ENCODE data around the gene TMEM255B.
"Not testable (repeated sequence)": the region's sequence is repeated elsewhere in the genome, so short reads cannot be mapped to it uniquely, and the experiment has no call there.

The TMEM255B gene

DNA sequence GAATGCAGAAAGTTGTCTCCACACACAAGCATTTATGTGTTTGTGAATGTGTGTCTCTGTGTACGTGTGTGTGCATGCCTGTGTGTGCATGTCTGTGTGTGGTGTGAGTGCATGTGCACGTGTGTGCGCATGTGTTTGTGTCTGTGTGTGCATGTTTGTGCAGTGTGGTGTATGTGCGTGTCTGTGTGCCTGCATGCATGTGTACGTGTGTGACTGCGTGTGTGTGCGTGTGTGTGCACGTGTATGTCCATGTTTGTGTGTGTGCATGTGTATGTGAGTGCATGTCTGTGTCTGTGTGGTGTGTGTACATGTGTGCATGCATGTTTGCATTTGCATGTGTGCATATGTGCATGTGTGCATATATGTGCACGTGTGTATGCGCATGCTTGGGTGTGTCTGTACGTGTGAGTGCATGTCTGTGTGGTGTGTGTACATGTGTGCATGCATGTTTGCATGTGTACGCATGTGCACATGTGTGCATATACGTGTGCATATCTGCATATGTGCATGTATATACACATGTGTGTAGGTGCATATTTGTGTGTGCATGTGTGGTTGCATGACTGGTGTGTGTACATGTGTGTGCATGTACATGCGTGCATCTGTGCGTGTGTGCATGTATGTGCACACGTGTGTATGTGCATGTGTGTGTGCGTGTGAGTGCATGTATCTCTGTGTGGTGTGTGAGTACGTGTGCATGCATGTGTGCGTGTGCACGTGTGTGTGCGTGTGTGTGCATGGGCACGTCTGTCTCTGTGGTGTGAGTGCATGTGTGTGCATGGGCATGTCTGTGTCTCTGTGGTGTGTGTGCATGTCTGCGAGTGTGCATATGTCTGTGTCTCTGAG lies 8.2 kb upstream of the TMEM255B start:
- DNase-seq, result no peak

- no peak for DNase-seq
Measured at GRCh38 chr13:113751491-113751890, 7.5 kb upstream of the TMEM255B start.

GRCh38 chr13:113752211-113752986 lies 6.6 kb upstream of the TMEM255B start:
- not testable (repeated sequence) for DNase-seq

DNA sequence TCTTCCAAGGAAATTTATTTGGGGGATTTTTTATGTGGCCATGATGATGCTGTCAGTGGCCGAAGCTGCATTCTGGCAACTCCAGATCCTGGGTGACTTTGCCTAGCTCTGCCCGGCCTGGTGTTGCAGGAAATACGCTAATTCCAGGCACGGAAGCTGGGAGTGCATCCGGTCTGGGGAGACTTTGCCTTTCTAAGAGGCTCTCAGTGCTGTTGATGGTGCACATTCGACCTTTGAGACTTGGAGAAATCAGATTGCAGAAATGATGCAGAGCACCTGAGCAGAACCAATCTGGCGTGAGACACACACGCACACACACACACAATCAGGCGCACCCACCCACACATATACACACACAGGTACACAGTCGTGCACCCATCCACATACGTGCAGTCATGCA lies 5.9 kb upstream of the TMEM255B start:
- DNase-seq, result no peak

DNA sequence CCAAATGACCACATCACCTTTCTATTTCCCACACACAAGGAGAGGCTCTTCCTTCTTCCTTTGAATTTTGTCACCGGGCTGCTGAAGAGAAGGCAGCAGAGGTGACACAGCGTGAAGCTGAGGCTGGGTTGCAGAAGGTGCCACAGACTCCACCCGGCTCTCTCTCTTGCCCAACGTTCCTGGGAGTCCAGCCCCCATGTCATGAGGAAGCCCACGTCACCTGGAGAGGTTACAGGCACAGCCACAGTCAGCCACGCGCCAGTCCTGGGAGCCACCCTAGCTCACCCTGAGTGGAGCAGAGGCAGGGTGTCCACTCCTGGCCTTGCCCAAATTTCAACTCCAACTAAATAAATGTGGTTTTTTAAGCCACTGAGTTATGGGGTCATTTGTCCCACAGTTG lies 4.8 kb upstream of the TMEM255B start:
- DNase-seq, result no peak

DNA sequence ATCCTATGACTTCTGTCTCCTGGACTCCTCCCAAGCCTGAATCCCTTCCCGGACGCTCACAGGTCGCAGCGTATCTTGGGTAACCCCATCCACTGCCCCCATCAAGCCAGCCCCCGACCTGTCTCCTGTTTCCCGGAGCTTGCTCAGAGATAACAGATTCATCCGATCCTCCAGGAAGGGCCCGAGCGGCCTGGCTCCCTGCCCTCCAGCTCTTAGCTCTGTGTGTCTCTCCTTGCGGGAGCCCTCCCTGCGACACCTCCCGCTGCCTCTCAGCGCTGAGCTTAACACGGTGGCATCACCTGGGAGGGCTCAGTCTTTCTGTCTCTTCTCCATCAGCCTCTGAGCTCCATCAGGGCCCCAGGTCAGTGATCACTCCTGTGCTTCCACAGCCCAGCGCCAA lies 4.3 kb upstream of the TMEM255B start:
- DNase-seq, result no peak

- no peak for DNase-seq
Measured at GRCh38 chr13:113756441-113757097, 2.5 kb upstream of the TMEM255B start.

DNA sequence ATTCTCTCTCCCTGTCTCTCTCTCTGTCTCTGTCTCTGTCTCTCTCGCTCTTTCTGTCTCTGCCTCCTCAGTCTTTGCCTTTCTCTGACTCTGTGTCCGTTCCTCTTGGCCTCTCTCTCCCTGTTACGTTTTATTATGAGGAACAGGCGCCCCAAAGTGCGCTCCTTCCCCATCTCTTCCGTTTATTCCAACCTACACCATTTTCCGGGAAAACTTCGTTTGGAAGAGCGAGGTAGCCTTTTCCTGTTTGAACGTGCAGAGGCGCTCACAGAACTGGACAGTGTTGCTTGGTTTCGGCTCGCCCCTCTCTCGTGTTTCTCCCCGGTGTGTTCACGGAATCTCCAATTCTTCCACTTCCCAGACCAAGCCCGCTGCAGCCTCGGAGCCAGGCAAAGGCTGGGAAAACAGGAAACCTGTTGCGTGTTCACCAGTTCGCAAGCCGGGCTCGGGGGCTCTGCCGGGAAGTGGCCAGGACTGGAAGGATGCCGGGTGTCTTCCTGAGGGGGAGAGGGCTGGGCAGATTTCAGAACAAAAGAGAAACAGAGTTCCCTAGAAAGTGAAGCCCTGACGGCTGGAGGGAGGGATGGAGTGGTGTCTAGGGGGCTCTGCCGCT lies 605 bp downstream of the TMEM255B start:
- no peak for DNase-seq

DNA sequence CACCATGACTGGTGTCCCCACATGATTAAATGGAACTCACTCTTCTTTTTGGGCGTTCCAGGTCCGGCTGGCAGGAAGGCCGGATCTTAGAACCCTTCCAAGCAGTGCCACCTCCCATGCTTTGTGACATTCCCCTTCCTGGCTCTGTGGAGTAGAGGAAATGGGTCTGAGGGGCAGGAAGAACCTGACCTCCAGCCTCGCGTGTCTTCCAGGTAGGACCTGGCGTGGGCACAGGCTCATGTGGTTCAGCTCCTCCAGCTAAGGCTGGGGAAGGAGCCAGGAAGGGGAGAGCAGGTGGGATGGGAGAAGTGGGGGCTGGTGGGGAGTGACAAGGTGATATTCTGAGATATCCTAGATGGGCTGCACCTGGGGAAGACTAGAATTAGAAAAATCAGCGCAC lies 2.1 kb downstream of the TMEM255B start:
- DNase-seq, result no peak

DNA sequence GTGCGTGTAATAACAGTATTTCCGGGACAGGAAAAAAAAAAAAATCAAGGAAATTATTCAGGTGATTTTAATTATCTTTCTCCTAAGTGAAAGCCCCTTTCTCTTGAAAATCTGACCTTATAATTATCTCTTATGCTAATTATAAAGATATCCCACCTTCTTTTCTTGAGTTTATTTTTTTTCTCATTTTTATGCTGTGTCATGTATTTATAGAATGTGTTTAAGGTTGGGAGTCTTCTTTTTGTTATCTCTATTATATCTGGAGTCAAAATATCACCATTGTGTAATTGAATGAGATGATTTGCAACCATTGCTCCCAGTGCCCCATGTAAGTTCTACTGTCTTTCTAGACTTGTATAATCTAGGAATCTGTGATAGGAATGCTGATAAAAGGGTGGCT lies 3.0 kb downstream of the TMEM255B start:
- no peak for DNase-seq

DNA sequence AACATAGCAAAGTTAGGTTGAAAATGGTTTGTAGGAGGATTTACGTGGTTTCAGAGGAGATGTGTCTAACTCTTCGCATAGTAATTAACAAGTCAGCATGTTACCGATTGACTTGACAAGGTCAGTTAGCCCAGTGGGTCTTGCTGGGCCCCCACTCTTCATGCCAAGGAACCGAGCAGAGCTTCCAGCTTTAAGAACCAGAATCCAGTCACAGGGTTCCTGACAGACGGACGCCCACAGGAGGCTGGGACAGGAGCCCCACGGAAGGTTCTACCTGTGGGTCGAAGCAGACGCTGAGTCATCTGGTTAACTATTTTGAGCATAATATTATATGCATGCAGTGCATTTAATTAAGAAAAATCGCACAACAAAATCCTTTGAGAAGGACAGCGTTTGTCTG lies 3.5 kb downstream of the TMEM255B start:
- no peak for DNase-seq

- DNase-seq, result no peak
Measured at GRCh38 chr13:113763254-113763653, 4.2 kb downstream of the TMEM255B start.

- DNase-seq, result no peak
Measured at GRCh38 chr13:113763961-113764792, 5.2 kb downstream of the TMEM255B start.

DNA sequence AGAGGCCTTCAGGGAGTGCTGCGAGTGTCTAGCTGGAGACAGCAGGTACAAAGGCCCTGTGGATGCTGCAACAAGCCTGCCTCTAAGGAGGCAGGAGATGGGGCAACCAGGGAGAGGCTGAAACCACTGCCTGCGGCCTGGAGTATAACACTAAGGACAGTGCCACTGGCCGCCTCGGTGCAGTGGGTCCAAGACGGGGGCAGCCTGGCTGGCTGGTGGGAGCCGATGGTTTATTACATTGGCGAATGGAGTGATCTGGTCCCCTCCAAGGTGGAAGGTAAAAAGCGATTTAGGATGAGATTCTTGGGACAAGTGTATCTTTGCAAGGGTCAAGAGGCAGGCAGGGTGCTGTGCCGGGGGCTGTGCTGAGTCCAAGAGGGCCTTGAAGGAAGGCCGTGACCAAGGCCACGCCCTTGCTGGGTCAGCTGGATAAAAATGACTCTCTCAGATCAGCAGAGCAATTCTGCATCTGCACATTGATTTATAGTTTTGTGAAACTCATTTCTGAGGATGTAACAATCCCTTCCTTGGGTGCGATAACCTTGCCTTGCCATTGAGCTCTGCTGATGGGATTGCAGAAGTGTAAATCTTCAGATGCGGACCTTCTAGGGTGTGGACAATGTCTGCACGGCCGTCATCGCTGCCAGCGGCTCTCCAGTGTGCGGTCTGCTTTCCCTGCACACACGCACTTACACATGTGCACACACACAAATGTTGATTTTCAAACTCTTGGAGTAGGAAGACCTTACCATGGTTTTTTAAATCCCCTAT lies 6.0 kb downstream of the TMEM255B start:
- no peak for DNase-seq

DNA sequence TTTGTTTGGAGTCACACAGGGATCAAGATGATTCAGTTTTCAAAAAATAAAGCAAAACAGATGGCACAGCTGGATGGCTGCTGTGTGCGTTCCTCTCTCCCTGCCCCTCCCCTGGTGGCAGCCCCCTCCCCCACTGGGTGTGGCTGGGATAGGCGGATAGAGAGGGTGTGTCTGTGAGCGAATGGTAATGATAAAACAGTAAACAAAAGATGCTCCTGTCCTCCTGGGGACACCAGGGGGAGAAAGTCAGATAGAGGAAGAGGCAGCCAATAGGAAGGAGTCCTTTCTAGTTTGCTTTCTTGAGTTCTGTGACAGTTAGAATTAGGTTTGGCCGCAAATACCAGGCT lies 6.5 kb downstream of the TMEM255B start:
- DNase-seq, result no peak

DNA sequence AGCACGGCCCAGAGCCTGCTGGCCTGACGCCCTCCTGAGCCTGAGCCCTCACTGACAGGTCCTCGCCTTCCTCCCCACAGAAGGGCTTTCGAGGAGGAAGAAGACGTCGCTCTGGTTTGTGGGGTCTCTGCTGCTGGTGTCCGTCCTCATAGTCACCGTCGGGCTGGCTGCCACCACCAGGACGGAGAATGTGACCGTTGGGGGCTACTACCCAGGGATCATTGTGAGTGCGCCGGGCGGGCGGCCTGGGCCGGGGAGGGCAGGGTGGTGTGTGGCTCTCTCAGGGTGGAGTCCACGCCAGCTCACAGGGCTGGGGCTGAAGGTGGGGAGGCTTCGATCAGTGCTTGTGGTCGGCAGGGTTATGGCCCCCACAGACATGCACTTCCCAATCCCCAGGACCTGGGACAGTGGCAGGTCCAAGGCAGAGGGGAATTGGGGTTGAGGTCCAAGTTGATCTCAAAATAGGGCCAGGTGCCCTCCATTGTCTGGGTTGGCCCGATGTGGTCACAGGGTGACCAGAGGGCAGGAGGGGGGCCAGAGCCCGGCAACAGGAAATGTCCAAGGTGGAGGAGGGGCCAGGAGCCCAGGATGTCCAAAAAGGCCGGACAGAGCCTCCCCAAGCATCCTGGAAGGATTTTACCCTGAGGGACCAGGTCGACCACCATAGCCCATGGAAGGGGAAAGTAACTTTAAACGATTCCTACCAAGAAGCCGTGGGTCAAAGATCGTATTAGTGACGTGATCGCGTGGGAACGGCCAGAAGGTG lies 7.2 kb downstream of the TMEM255B start:
- DNase-seq, result no peak

GRCh38 chr13:113767366-113767765 lies 8.3 kb downstream of the TMEM255B start:
- no peak for DNase-seq

- no peak for DNase-seq
Measured at GRCh38 chr13:113768018-113768905, 9.2 kb downstream of the TMEM255B start.

DNA sequence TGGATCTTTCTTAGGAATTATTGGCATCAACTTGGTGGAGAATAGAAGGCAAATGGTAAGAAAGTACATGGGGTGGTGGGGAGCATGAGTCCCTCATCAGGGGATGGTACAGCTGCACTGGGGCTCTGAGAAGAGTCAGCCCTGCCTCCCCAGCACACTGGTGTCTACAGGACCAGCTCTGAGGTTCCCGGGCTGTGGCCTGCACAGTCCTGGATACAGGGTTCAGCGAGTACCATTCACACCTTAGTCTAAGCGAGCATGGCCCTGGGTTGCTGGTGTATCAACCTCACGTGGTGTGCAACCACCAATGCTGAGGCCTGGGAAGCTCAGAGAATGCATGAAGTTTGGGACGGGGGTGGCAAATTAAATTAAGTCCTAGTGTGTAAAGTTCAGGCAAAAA lies 10.1 kb downstream of the TMEM255B start:
- no peak for DNase-seq

- no peak for DNase-seq
Measured at GRCh38 chr13:113769881-113770280, 10.9 kb downstream of the TMEM255B start.

Data from CD4-positive, alpha-beta T cell treated with Interferon alpha-2 for 1 hour (primary cell).